Lung microvascular endothelial cell (primary cell): ENCODE measurements around the gene TMEM117. TPM values are rescaled to one million over a fixed set of nuclear protein-coding genes. Genes with fewer than 3 reads are reported as not detected.

Experiments
- total RNA-seq: library from RNA; depleted of rRNA; stranded (reverse); fragments of >200 nt; gene quantifications from 2 replicates; pipeline ENCODE4 v1.2.1, GENCODE V29; 2014

The TMEM117 gene
- total RNA-seq, 1 donor from 2014 or later: 4.8 TPM

Other genes with a start within 250 kb of the TMEM117 start
- gene PUS7L, start 77.3 kb upstream of the TMEM117 start, total RNA-seq: 5.7 and 8.5 TPM in 2 replicates
- 9.2 and 15.1 TPM in 2 replicates for gene IRAK4, start 77.1 kb upstream of the TMEM117 start, total RNA-seq
- gene TWF1, start 29.8 kb upstream of the TMEM117 start, total RNA-seq: 72.2 and 91.5 TPM in 2 replicates